ENCODE results near the gene MTMR6. TPM values are rescaled to one million over a fixed set of nuclear protein-coding genes. Genes with fewer than 3 reads are reported as not detected.

Gene MTMR6
- total RNA-seq, 4 donors from 2014 or later: 6.5 to 14.9 (median 13.2) TPM

- TF ChIP-seq POLR2A (IDR thresholded peaks at IDR 0.05) (no peak), CTCF (IDR thresholded peaks at IDR 0.05) (no peak)
- intact Hi-C loops (cut with DNase I): no loop called here
- H3K9me3 ChIP-seq: no peaks in the 10 kb centered on the region
- H3K4me1 ChIP-seq: no peaks in the 10 kb centered on the region
- no peak overlapping the region for H3K4me3 ChIP-seq
- H3K36me3 ChIP-seq: no peaks in the 10 kb centered on the region
- DNase-seq: no peak
- H3K27me3 ChIP-seq: peaks cover 0 to 4% (median 0%) of the 10 kb centered on the region in 4 donors
- H3K27ac ChIP-seq: no peak overlapping the region
- WGBS, 2 donors: 78 to 80% methylated on average over 8 of the region's 8 CpGs
Measured at GRCh38 chr13:25207291-25207810, 79.9 kb downstream of the MTMR6 start.

GRCh38 chr13:25204863-25205262, 82.4 kb downstream of the MTMR6 start:
- H3K4me3 ChIP-seq: no peak overlapping the region
- H3K4me1 ChIP-seq: no peaks in the 10 kb centered on the region
- H3K27me3 ChIP-seq: peaks cover 0 to 7% (median 0%) of the 10 kb centered on the region in 4 donors
- no peak for DNase-seq
- H3K36me3 ChIP-seq: no peaks in the 10 kb centered on the region
- 64 to 77% methylated on average over 4 of the region's 4 CpGs for WGBS, 2 donors
- TF ChIP-seq POLR2A (IDR thresholded peaks at IDR 0.05) (no peak), CTCF (IDR thresholded peaks at IDR 0.05) (no peak)
- intact Hi-C loops (cut with DNase I): no loop called here
- H3K9me3 ChIP-seq: no peaks in the 10 kb centered on the region
- H3K27ac ChIP-seq: no peak overlapping the region

- Histone ChIP-seq H3K9me3 (no peaks in the 10 kb centered on the region), H3K36me3 (no peaks in the 10 kb centered on the region), H3K4me1 (no peaks in the 10 kb centered on the region), H3K4me3 (no peak overlapping the region), H3K27me3 (peaks cover 0 to 7% (median 0%) of the 10 kb centered on the region in 4 donors), H3K27ac (no peak overlapping the region)
- TF ChIP-seq POLR2A (IDR thresholded peaks at IDR 0.05): no peak
- no peak for TF ChIP-seq CTCF (IDR thresholded peaks at IDR 0.05)
- DNase-seq: no peak
- 34 to 39% methylated on average over 17 of the region's 17 CpGs for WGBS, 2 donors
- intact Hi-C loops (cut with DNase I): no loop called here
Measured at GRCh38 chr13:25203127-25203740, 84.1 kb downstream of the MTMR6 start.

- intact Hi-C loops (cut with DNase I): no loop called here
- H3K27me3 ChIP-seq: peaks cover 0 to 7% (median 0%) of the 10 kb centered on the region in 4 donors
- H3K4me1 ChIP-seq: no peaks in the 10 kb centered on the region
- no peak overlapping the region for H3K27ac ChIP-seq
- H3K36me3 ChIP-seq: no peaks in the 10 kb centered on the region
- TF ChIP-seq POLR2A (IDR thresholded peaks at IDR 0.05) (no peak), CTCF (IDR thresholded peaks at IDR 0.05) (no peak)
- no peak for DNase-seq
- WGBS, 2 donors: 62 to 65% methylated on average over 4 of the region's 4 CpGs
- no peaks in the 10 kb centered on the region for H3K9me3 ChIP-seq
- no peak overlapping the region for H3K4me3 ChIP-seq
Measured at GRCh38 chr13:25200783-25201182, 86.5 kb downstream of the MTMR6 start.

GRCh38 chr13:25198647-25199046, 88.6 kb downstream of the MTMR6 start:
- TF ChIP-seq POLR2A (IDR thresholded peaks at IDR 0.05) (no peak), CTCF (IDR thresholded peaks at IDR 0.05) (no peak)
- no peak overlapping the region for H3K27ac ChIP-seq
- no peaks in the 10 kb centered on the region for H3K9me3 ChIP-seq
- H3K27me3 ChIP-seq: peaks cover 0 to 3% (median 0%) of the 10 kb centered on the region in 4 donors
- no peaks in the 10 kb centered on the region for H3K4me1 ChIP-seq
- no peak for DNase-seq
- intact Hi-C loops (cut with DNase I): no loop called here
- no peaks in the 10 kb centered on the region for H3K36me3 ChIP-seq
- WGBS, 2 donors: 54 to 56% methylated on average over 5 of the region's 5 CpGs
- no peak overlapping the region for H3K4me3 ChIP-seq

Measured in esophagus squamous epithelium (tissue), 5 donors.